HEK293T (cell line): ENCODE results near the gene SSR1.
A peak's percentile ranks its signal among the peaks of the same experiment; 100 is the strongest.

Experiments used
- CTCF ChIA-PET: fragments of 350-600 bp; formaldehyde crosslinking; extraction: SDS; loops from one replicate; lab custom pipeline; 2021; ENCODE audit warnings: antibody characterized with exemption, inconsistent platforms; lab: Yijun Ruan, JAX
- POLR2A ChIA-PET: fragments of 350-600 bp; formaldehyde crosslinking; extraction: SDS; loops from one replicate; lab custom pipeline; 2020; ENCODE audit warnings: antibody characterized with exemption, inconsistent platforms; lab: Yijun Ruan, JAX
- DNase-seq: peaks from one replicate; pipeline ENCODE4 v3.0.0; 2012; ENCODE audit warnings: mixed read lengths; ENCODE audit errors: extremely low spot score
- ARNT ChIP-seq: fragments of 450-650 bp; IDR thresholded peaks from 2 replicates; pipeline ENCODE4 v1.6.1; 2017; ENCODE audit warnings: mild to moderate bottlenecking
- BHLHE40 ChIP-seq: fragments of 450-650 bp; IDR thresholded peaks from 2 replicates; pipeline ENCODE4 v1.6.1; 2016; ENCODE audit warnings: mild to moderate bottlenecking, moderate library complexity, borderline replicate concordance
- CTBP1 ChIP-seq: fragments of 450-650 bp; IDR thresholded peaks from 2 replicates; pipeline ENCODE4 v1.6.1; 2016; ENCODE audit warnings: borderline replicate concordance
- ELF4 ChIP-seq: fragments of 450-650 bp; IDR thresholded peaks from 2 replicates; pipeline ENCODE4 v1.6.1; 2017; ENCODE audit warnings: antibody characterized with exemption
- FOXA1 ChIP-seq: fragments of 450-650 bp; IDR thresholded peaks from 2 replicates; pipeline ENCODE4 v1.6.1; 2016; ENCODE audit warnings: mild to moderate bottlenecking
- FOXK2 ChIP-seq: fragments of 450-650 bp; IDR thresholded peaks from 2 replicates; pipeline ENCODE4 v1.6.1; 2016; ENCODE audit warnings: mild to moderate bottlenecking
- FOXM1 ChIP-seq: fragments of 450-650 bp; IDR thresholded peaks from 2 replicates; pipeline ENCODE4 v1.6.1; 2017; ENCODE audit warnings: mild to moderate bottlenecking, borderline replicate concordance
- HDGF ChIP-seq: fragments of 450-650 bp; IDR thresholded peaks from 2 replicates; pipeline ENCODE4 v1.6.1; 2017; ENCODE audit warnings: antibody characterized with exemption, borderline replicate concordance
- L3MBTL2 ChIP-seq: fragments of 450-650 bp; conservative IDR thresholded peaks from 2 replicates; pipeline ENCODE4 v1.6.1; 2016; ENCODE audit warnings: mild to moderate bottlenecking
- LEF1 ChIP-seq: fragments of 450-650 bp; IDR thresholded peaks from 2 replicates; pipeline ENCODE4 v1.6.1; 2017; ENCODE audit warnings: mild to moderate bottlenecking, borderline replicate concordance
- NFRKB ChIP-seq: fragments of 450-650 bp; IDR thresholded peaks from 2 replicates; pipeline ENCODE4 v1.6.1; 2016; ENCODE audit warnings: mild to moderate bottlenecking, moderate library complexity
- SP1 ChIP-seq: fragments of 450-650 bp; IDR thresholded peaks from 2 replicates; pipeline ENCODE4 v1.6.1; 2017
- SUZ12 ChIP-seq: fragments of 450-650 bp; IDR thresholded peaks from 2 replicates; pipeline ENCODE4 v1.6.1; 2016; ENCODE audit warnings: mild to moderate bottlenecking
- TARDBP ChIP-seq: fragments of 450-650 bp; IDR thresholded peaks from 2 replicates; pipeline ENCODE4 v1.6.1; 2016
- ZNF384 ChIP-seq: fragments of 450-650 bp; IDR thresholded peaks from 2 replicates; pipeline ENCODE4 v1.6.1; 2016
- TF ChIP-seq, protein P1 (sequence below): fragments of 450-650 bp; IDR thresholded peaks from 2 replicates; pipeline ENCODE4 v1.6.1; 2016

SSR1 gene

GRCh38 chr6:7270320-7271204 lies 42.4 kb downstream of the SSR1 start:
- POLR2A ChIA-PET, result no interaction called here
- DNase-seq, result no peak
- no peak for TF ChIP-seq ELF4
- TF ChIP-seq LEF1, result no peak
- TF ChIP-seq, protein P1, sequence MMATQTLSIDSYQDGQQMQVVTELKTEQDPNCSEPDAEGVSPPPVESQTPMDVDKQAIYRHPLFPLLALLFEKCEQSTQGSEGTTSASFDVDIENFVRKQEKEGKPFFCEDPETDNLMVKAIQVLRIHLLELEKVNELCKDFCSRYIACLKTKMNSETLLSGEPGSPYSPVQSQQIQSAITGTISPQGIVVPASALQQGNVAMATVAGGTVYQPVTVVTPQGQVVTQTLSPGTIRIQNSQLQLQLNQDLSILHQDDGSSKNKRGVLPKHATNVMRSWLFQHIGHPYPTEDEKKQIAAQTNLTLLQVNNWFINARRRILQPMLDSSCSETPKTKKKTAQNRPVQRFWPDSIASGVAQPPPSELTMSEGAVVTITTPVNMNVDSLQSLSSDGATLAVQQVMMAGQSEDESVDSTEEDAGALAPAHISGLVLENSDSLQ, result no peak
- TF ChIP-seq ZNF384, result no peak
- no peak for TF ChIP-seq TARDBP
- no peak for TF ChIP-seq CTBP1
- no peak for TF ChIP-seq ARNT
- no peak for TF ChIP-seq FOXM1
- TF ChIP-seq FOXA1, result no peak
- TF ChIP-seq L3MBTL2, result no peak
- no peak for TF ChIP-seq HDGF
- TF ChIP-seq SUZ12, result no peak
- no peak for TF ChIP-seq BHLHE40
- TF ChIP-seq FOXK2, result no peak
- no peak for TF ChIP-seq NFRKB
- CTCF ChIA-PET, result no interaction called here

DNA sequence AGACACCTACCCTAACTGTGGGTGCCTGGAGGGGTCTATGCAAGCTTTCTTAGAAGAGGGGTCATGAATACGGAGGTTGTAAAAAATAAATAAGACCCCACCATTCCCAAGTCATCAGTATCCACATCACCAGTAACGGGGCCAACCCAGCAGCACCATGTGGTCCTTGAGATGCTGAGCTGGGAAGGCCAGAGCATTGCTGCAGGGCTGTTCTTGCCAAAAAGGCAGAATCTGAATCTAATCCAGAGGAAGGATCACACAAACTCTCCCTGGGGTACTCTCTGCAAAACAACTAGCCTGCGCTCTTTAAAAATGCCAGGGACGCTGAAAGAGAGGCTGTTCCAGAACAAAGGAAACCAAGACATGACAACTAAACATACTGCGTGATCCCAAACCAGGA lies 43.2 kb downstream of the SSR1 start:
- TF ChIP-seq FOXM1 (no peak), FOXK2 (no peak), CTBP1 (no peak), SP1 (no peak), FOXA1 (no peak), TARDBP (no peak)
- POLR2A ChIA-PET, result no interaction called here
- DNase-seq, result no peak
- CTCF ChIA-PET, result no interaction called here

- ChIA-PET CTCF (no interaction called here), POLR2A (no interaction called here)
These were observed 44.0 kb downstream of the SSR1 start for GRCh38 chr6:7268816-7269555.

DNA sequence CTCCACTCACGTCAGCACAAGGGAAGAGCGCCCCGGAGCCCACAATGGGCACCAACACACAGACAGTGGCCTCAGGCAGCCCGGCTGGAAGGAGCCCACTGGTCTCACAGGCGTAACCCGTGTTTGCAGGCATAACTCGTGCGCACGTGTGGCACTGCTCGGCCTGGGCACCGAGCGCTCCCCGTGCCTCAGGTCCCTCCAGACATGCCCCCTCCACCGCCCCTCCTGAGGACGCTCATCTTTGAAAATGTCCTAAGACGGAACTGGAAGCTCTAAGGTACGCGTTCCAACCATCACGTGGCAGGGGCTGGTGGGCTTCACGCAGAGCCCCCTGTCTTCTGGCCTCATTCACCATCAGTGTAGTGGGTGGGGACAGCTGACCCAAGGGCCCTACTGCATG lies 44.6 kb downstream of the SSR1 start:
- CTCF ChIA-PET, result no interaction called here
- POLR2A ChIA-PET, result no interaction called here

More at GRCh38 chr6:7268816-7269555, 44.0 kb downstream of the SSR1 start:
- DNase-seq, result peak; percentile 2
- TF ChIP-seq FOXM1 (no peak), ZNF384 (no peak), TARDBP (no peak), CTBP1 (no peak), ELF4 (no peak), NFRKB (no peak), BHLHE40 (no peak), LEF1 (no peak), L3MBTL2 (no peak), SUZ12 (no peak)
- TF ChIP-seq, protein P1, result no peak

DNA sequence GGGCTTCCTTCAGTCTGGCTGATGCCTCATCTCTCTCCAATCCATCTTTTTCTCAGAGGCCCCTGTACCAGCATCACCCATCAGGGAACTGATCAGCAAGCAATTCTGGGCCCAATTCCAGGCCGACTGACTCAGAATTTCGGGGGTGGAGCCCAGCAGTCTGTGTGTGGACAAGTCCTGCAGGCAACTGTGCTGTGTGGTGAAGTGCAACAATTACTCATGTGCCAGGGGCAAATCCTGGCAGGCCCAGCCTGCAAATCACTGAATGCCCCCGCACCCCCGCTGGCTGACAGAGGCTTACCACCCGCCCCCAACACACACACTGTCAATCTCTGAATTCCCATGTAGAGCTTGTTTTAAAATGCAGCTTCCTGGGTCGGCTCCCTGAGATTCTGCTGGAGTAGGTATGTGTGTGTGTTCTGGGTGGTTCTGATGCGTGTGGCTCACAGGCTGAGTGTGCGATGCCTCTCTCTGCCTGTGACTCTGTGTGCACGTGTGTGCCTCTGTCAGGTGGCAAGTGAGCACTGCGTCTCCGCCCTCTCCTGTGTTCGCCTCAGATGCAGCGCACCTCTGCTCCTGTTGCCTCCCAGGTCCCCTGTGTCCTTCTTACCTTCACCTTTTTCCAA lies 45.4 kb downstream of the SSR1 start:
- no peak for DNase-seq

More for the DNA sequence above, 44.6 kb downstream of the SSR1 start:
- TF ChIP-seq SP1 (no peak), SUZ12 (no peak), FOXK2 (no peak), ELF4 (no peak), L3MBTL2 (no peak), HDGF (no peak), CTBP1 (no peak), ZNF384 (no peak), TARDBP (no peak), LEF1 (no peak), FOXM1 (no peak), BHLHE40 (no peak), ARNT (no peak), NFRKB (no peak)
- TF ChIP-seq, protein P1, result no peak
- DNase-seq, result no peak

More for the DNA sequence above, 45.4 kb downstream of the SSR1 start:
- no peak for TF ChIP-seq HDGF
- no peak for TF ChIP-seq TARDBP
- TF ChIP-seq, protein P1, result no peak
- TF ChIP-seq BHLHE40, result no peak
- TF ChIP-seq ZNF384, result no peak
- TF ChIP-seq SP1, result no peak
- no peak for TF ChIP-seq SUZ12
- TF ChIP-seq ELF4, result no peak
- no peak for TF ChIP-seq CTBP1
- no peak for TF ChIP-seq FOXK2
- no peak for TF ChIP-seq NFRKB
- no peak for TF ChIP-seq FOXM1
- TF ChIP-seq LEF1, result no peak
- no peak for TF ChIP-seq FOXA1
- no peak for TF ChIP-seq L3MBTL2
- TF ChIP-seq ARNT, result no peak
- CTCF ChIA-PET, result no interaction called here
- POLR2A ChIA-PET, result no interaction called here
